Measurements from ENCODE around the gene PAX2.

DNA sequence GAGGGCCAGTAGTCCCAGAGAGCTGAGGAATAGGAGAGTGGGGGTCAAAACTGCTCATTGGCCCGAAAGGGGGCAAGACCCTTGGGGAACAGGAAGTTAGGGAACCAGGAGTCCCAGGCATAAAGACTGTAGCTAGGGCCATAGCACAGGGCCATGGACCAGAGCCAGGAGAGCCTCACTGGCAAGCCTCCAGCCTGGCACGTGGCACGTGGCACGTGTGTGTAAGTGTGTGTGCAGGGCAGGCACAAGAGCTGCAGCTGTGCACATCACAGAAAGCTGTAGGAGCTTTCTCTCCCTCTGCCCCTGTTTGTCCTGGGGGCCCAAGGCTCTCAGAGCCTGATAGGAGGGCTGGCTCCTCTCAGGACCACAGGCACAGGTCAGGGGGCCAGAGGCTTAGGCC is 119.6 kb downstream of the PAX2 start:
- TF ChIP-seq, protein P1, sequence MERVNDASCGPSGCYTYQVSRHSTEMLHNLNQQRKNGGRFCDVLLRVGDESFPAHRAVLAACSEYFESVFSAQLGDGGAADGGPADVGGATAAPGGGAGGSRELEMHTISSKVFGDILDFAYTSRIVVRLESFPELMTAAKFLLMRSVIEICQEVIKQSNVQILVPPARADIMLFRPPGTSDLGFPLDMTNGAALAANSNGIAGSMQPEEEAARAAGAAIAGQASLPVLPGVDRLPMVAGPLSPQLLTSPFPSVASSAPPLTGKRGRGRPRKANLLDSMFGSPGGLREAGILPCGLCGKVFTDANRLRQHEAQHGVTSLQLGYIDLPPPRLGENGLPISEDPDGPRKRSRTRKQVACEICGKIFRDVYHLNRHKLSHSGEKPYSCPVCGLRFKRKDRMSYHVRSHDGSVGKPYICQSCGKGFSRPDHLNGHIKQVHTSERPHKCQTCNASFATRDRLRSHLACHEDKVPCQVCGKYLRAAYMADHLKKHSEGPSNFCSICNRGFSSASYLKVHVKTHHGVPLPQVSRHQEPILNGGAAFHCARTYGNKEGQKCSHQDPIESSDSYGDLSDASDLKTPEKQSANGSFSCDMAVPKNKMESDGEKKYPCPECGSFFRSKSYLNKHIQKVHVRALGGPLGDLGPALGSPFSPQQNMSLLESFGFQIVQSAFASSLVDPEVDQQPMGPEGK (CRISPR knock-in tag; IDR thresholded peaks at IDR 0.05; ENCODE audit: borderline replicate concordance) = no peak
- TF ChIP-seq TOX (CRISPR knock-in tag; IDR thresholded peaks at IDR 0.05; ENCODE audit: borderline replicate concordance) (no peak), RARB (CRISPR knock-in tag; IDR thresholded peaks at IDR 0.05) (no peak), OSR1 (CRISPR knock-in tag; IDR thresholded peaks at IDR 0.05) (no peak), ZFP30 (CRISPR knock-in tag; IDR thresholded peaks at IDR 0.05) (no peak)
- TF ChIP-seq, protein P2, sequence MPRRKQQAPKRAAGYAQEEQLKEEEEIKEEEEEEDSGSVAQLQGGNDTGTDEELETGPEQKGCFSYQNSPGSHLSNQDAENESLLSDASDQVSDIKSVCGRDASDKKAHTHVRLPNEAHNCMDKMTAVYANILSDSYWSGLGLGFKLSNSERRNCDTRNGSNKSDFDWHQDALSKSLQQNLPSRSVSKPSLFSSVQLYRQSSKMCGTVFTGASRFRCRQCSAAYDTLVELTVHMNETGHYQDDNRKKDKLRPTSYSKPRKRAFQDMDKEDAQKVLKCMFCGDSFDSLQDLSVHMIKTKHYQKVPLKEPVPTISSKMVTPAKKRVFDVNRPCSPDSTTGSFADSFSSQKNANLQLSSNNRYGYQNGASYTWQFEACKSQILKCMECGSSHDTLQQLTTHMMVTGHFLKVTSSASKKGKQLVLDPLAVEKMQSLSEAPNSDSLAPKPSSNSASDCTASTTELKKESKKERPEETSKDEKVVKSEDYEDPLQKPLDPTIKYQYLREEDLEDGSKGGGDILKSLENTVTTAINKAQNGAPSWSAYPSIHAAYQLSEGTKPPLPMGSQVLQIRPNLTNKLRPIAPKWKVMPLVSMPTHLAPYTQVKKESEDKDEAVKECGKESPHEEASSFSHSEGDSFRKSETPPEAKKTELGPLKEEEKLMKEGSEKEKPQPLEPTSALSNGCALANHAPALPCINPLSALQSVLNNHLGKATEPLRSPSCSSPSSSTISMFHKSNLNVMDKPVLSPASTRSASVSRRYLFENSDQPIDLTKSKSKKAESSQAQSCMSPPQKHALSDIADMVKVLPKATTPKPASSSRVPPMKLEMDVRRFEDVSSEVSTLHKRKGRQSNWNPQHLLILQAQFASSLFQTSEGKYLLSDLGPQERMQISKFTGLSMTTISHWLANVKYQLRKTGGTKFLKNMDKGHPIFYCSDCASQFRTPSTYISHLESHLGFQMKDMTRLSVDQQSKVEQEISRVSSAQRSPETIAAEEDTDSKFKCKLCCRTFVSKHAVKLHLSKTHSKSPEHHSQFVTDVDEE (CRISPR knock-in tag; IDR thresholded peaks at IDR 0.05) = no peak

Data from SK-N-SH treated with all-trans-retinoic acid at 6 μM for 48 hours (cell line).